HEK293T (cell line): ENCODE data around the gene MYOG.

Experiments used
- ARNT ChIP-seq: fragments of 450-650 bp; IDR thresholded peaks from 2 replicates; pipeline ENCODE4 v1.6.1; 2017; ENCODE audit warnings: mild to moderate bottlenecking
- BHLHE40 ChIP-seq: fragments of 450-650 bp; IDR thresholded peaks from 2 replicates; pipeline ENCODE4 v1.6.1; 2016; ENCODE audit warnings: mild to moderate bottlenecking, moderate library complexity, borderline replicate concordance
- CTBP1 ChIP-seq: fragments of 450-650 bp; IDR thresholded peaks from 2 replicates; pipeline ENCODE4 v1.6.1; 2016; ENCODE audit warnings: borderline replicate concordance
- ELF4 ChIP-seq: fragments of 450-650 bp; IDR thresholded peaks from 2 replicates; pipeline ENCODE4 v1.6.1; 2017; ENCODE audit warnings: antibody characterized with exemption
- FOXA1 ChIP-seq: fragments of 450-650 bp; IDR thresholded peaks from 2 replicates; pipeline ENCODE4 v1.6.1; 2016; ENCODE audit warnings: mild to moderate bottlenecking
- FOXK2 ChIP-seq: fragments of 450-650 bp; IDR thresholded peaks from 2 replicates; pipeline ENCODE4 v1.6.1; 2016; ENCODE audit warnings: mild to moderate bottlenecking
- HDGF ChIP-seq: fragments of 450-650 bp; IDR thresholded peaks from 2 replicates; pipeline ENCODE4 v1.6.1; 2017; ENCODE audit warnings: antibody characterized with exemption, borderline replicate concordance
- L3MBTL2 ChIP-seq: fragments of 450-650 bp; conservative IDR thresholded peaks from 2 replicates; pipeline ENCODE4 v1.6.1; 2016; ENCODE audit warnings: mild to moderate bottlenecking
- NFRKB ChIP-seq: fragments of 450-650 bp; IDR thresholded peaks from 2 replicates; pipeline ENCODE4 v1.6.1; 2016; ENCODE audit warnings: mild to moderate bottlenecking, moderate library complexity
- SP1 ChIP-seq: fragments of 450-650 bp; IDR thresholded peaks from 2 replicates; pipeline ENCODE4 v1.6.1; 2017
- SUZ12 ChIP-seq: fragments of 450-650 bp; IDR thresholded peaks from 2 replicates; pipeline ENCODE4 v1.6.1; 2016; ENCODE audit warnings: mild to moderate bottlenecking
- TARDBP ChIP-seq: fragments of 450-650 bp; IDR thresholded peaks from 2 replicates; pipeline ENCODE4 v1.6.1; 2016
- ZNF384 ChIP-seq: fragments of 450-650 bp; IDR thresholded peaks from 2 replicates; pipeline ENCODE4 v1.6.1; 2016

DNA sequence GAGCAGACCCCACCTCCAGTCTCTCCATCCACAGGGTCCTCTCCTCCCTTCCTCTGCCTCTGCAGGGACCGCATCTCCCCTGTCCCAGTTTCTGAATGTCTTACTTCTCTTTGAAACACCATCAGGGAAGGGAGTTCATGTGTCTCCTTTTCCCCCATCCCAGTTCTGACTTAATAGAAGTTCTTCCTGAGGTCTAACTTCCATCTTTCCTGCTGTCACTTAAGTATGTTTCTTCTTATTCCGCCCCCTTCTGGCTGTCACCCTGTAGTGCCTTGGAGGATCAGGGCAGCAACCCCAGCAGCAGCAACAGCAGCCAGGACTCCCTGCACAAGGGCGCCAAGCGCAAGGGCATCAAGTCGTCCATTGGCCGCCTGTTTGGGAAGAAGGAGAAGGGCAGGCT is 29.3 kb downstream of the MYOG start:
- TF ChIP-seq SP1, result no peak
- no peak for TF ChIP-seq ELF4
- no peak for TF ChIP-seq L3MBTL2
- no peak for TF ChIP-seq TARDBP
- TF ChIP-seq SUZ12, result no peak
- TF ChIP-seq ZNF384, result no peak
- TF ChIP-seq FOXA1, result no peak
- no peak for TF ChIP-seq FOXK2
- TF ChIP-seq CTBP1, result no peak
- TF ChIP-seq HDGF, result no peak
- TF ChIP-seq NFRKB, result no peak
- no peak for TF ChIP-seq ARNT
- TF ChIP-seq BHLHE40, result no peak
